Loucy (cell line): ENCODE measurements around the gene STON2.
A peak's percentile ranks its signal among the peaks of the same experiment; 100 is the strongest.

Source experiments
- H2AFZ ChIP-seq: fragments of 200-600 bp; sonication (generic); 2 replicates; pipeline ENCODE4 v1.6.0; 2016; ENCODE audit warnings: antibody characterized with exemption, mild to moderate bottlenecking, low read length, moderate library complexity
- H3F3A ChIP-seq: fragments of 200-600 bp; 2 replicates; pipeline ENCODE4 v1.6.0; 2016; ENCODE audit warnings: antibody characterized with exemption, low read depth, mild to moderate bottlenecking
- H3K27me3 ChIP-seq: fragments of 200-600 bp; sonication (generic); 2 replicates; pipeline ENCODE4 v1.6.1; 2014; ENCODE audit warnings: low read length, mild to moderate bottlenecking; ENCODE audit not compliant: insufficient read depth, poor library complexity, severe bottlenecking
- H3K36me3 ChIP-seq: fragments of 200-600 bp; sonication (generic); 2 replicates; pipeline ENCODE4 v1.6.1; 2016; ENCODE audit warnings: low read length; ENCODE audit not compliant: insufficient read depth
- H3K4me1 ChIP-seq: fragments of 200-600 bp; sonication (generic); 2 replicates; pipeline ENCODE4 v1.5.1; 2014; ENCODE audit warnings: low read length, mild to moderate bottlenecking; ENCODE audit not compliant: insufficient read depth, poor library complexity, severe bottlenecking
- H3K4me2 ChIP-seq: fragments of 200-600 bp; sonication (generic); 2 replicates; pipeline ENCODE4 v1.6.0; 2014; ENCODE audit warnings: antibody characterized with exemption, low read length, low read depth, mild to moderate bottlenecking; ENCODE audit not compliant: poor library complexity, severe bottlenecking
- H3K4me3 ChIP-seq: fragments of 200-600 bp; sonication (generic); 2 replicates; pipeline ENCODE4 v1.5.1; 2014; ENCODE audit warnings: low read length, mild to moderate bottlenecking, mixed read lengths; ENCODE audit not compliant: poor library complexity, severe bottlenecking
- H3K79me2 ChIP-seq: fragments of 200-600 bp; sonication (generic); 2 replicates; pipeline ENCODE4 v1.6.1; 2014; ENCODE audit warnings: low read length; ENCODE audit not compliant: insufficient read depth
- H3K9ac ChIP-seq: fragments of 200-600 bp; sonication (generic); 2 replicates; pipeline ENCODE4 v1.6.0; 2014; ENCODE audit warnings: mild to moderate bottlenecking, low read depth, low read length, moderate library complexity; ENCODE audit not compliant: poor library complexity, severe bottlenecking
- H3K9me2 ChIP-seq: fragments of 200-600 bp; sonication (generic); replicated peaks from 2 replicates; pipeline ENCODE4 v1.6.1; 2016; ENCODE audit warnings: low read depth, low read length, mixed read lengths
- H3K9me3 ChIP-seq: fragments of 200-600 bp; sonication (generic); 2 replicates; pipeline ENCODE4 v1.6.1; 2014; ENCODE audit warnings: mild to moderate bottlenecking, antibody characterized with exemption, low read length, low read depth; ENCODE audit not compliant: insufficient read depth
- H4K20me1 ChIP-seq: fragments of 200-600 bp; sonication (generic); 2 replicates; pipeline ENCODE4 v1.6.0; 2014; ENCODE audit warnings: antibody characterized with exemption, low read length, mild to moderate bottlenecking; ENCODE audit not compliant: insufficient read depth, poor library complexity, severe bottlenecking
- CTCF ChIP-seq: fragments of 200-600 bp; sonication (generic); conservative IDR thresholded peaks from 2 replicates; pipeline ENCODE4 v1.5.1; 2014; ENCODE audit warnings: mild to moderate bottlenecking, antibody characterized with exemption, low read length
- EZH2phosphoT487 ChIP-seq: fragments of 200-600 bp; IDR thresholded peaks from 2 replicates; pipeline ENCODE4 v1.6.1; 2018; ENCODE audit warnings: antibody characterized with exemption, mild to moderate bottlenecking, moderate library complexity, borderline replicate concordance

STON2 gene

GRCh38 chr14:81220830-81221578, 179.1 kb downstream of the STON2 start, which contains the start of gene GTF2A1:
TSS of gene GTF2A1 (minus strand) at chr14:81220959. CDS start at chr14:81220518, 441 bp downstream.
- TF ChIP-seq EZH2phosphoT487 (no peak), CTCF (no peak)
- H3K9me2 ChIP-seq, result no peaks in the 10 kb centered on the region
- H3K79me2 ChIP-seq, result peaks cover 44% of the 10 kb centered on the region

GRCh38 chr14:81220580-81220829, 179.6 kb downstream of the STON2 start:
- H2AFZ ChIP-seq, result no peak overlapping the region
- H3K79me2 ChIP-seq, result peaks cover 49% of the 10 kb centered on the region
- TF ChIP-seq EZH2phosphoT487, result no peak
- no peak for TF ChIP-seq CTCF
- H3K9ac ChIP-seq, result peak overlapping the region; percentile 100
- peaks cover 4% of the 10 kb centered on the region; the same call in 1 of the 2 replicates for H3K36me3 ChIP-seq
- H3K4me1 ChIP-seq, result peaks cover 45% of the 10 kb centered on the region
- peaks cover 10% of the 10 kb centered on the region for H3F3A ChIP-seq
- H3K9me3 ChIP-seq, result no peaks in the 10 kb centered on the region
- H3K4me3 ChIP-seq, result peak overlapping the region; percentile 85
- no peaks in the 10 kb centered on the region for H3K9me2 ChIP-seq
- peaks cover 25% of the 10 kb centered on the region for H4K20me1 ChIP-seq
- H3K4me2 ChIP-seq, result peak overlapping the region; percentile 45
- H3K27me3 ChIP-seq, result peaks cover 9% of the 10 kb centered on the region

More at GRCh38 chr14:81220830-81221578, 179.1 kb downstream of the STON2 start, which contains the start of gene GTF2A1:
- peaks cover 40% of the 10 kb centered on the region for H3K4me1 ChIP-seq
- H3K9ac ChIP-seq, result peak within 1 kb of the TSS; percentile 100
- peak within 1 kb of the TSS; percentile 85 for H2AFZ ChIP-seq
- H3K27me3 ChIP-seq, result peaks cover 9% of the 10 kb centered on the region
- no peaks in the 10 kb centered on the region for H3K9me3 ChIP-seq
- H3K4me3 ChIP-seq, result peak within 1 kb of the TSS; percentile 92
- H3K4me2 ChIP-seq, result peak within 1 kb of the TSS; percentile 89
- H3F3A ChIP-seq, result peaks cover 10% of the 10 kb centered on the region
- peaks cover under 1% of the 10 kb centered on the region; the same call in 1 of the 2 replicates for H3K36me3 ChIP-seq
- peaks cover 25% of the 10 kb centered on the region for H4K20me1 ChIP-seq

GRCh38 chr14:81219759-81220579, 180.2 kb downstream of the STON2 start:
- no peaks in the 10 kb centered on the region for H3K9me3 ChIP-seq
- H3K9ac ChIP-seq, result peak overlapping the region; percentile 100
- no peaks in the 10 kb centered on the region for H3K9me2 ChIP-seq
- H3K27me3 ChIP-seq, result peaks cover 9% of the 10 kb centered on the region
- peak overlapping the region; percentile 92 for H3K4me3 ChIP-seq
- peaks cover 6% of the 10 kb centered on the region for H3K36me3 ChIP-seq
- no peak overlapping the region for H2AFZ ChIP-seq
- peaks cover 10% of the 10 kb centered on the region for H3F3A ChIP-seq
- peak overlapping the region; percentile 87 for H3K4me2 ChIP-seq
- TF ChIP-seq EZH2phosphoT487 (no peak), CTCF (no peak)
- H3K79me2 ChIP-seq, result peaks cover 55% of the 10 kb centered on the region
- H3K4me1 ChIP-seq, result peaks cover 46% of the 10 kb centered on the region
- H4K20me1 ChIP-seq, result peaks cover 27% of the 10 kb centered on the region
